Panc1 (cell line): ENCODE results near the gene PRSS48. TPM values are rescaled to one million over a fixed set of nuclear protein-coding genes. Genes with fewer than 3 reads are reported as not detected.
"Not testable (repeated sequence)": the region's sequence is repeated elsewhere in the genome, so short reads cannot be mapped to it uniquely, and the experiment has no call there.

Source experiments
- ATAC-seq: fragments of 200-7000 bp; cut with Tn5 transposase; 2 replicates; pipeline ENCODE4 v1.9.1; 2020; ENCODE audit warnings: mild to moderate bottlenecking, moderate library complexity
- BruUV-seq: library from RNA; stranded (reverse); fragments of 400-500 nt; replicated peaks from 2 replicates; lab custom pipeline; 2021; lab: Mats Ljungman, UMichigan
- CTCF ChIA-PET: fragments of 300-600 bp; sonication (Branson Sonifier 250); formaldehyde crosslinking; loops from one replicate; lab custom pipeline; 2022; ENCODE audit warnings: antibody characterized with exemption; lab: Charles Lee
- POLR2A ChIA-PET: fragments of 300-600 bp; sonication (Branson Sonifier 250); formaldehyde crosslinking; loops from one replicate; lab custom pipeline; 2022; ENCODE audit warnings: antibody characterized with exemption; lab: Charles Lee
- DNase-seq: peaks from one replicate; pipeline ENCODE4 v3.0.0-alpha.2; 2010; ENCODE audit warnings: low read depth, low spot score
- H3K27ac ChIP-seq: 2 replicates; pipeline ENCODE4 v1.5.1; 2011; ENCODE audit warnings: mild to moderate bottlenecking, low read length, inconsistent platforms
- H3K27me3 ChIP-seq: fragments of 200-500 bp; sonication (Bioruptor generic); 2 replicates; pipeline ENCODE4 v1.6.0; 2014; ENCODE audit warnings: low read length, inconsistent platforms; ENCODE audit not compliant: control insufficient read depth, insufficient read depth
- H3K36me3 ChIP-seq: fragments of 200-500 bp; sonication (Bioruptor generic); 2 replicates; pipeline ENCODE4 v1.5.1; 2014; ENCODE audit warnings: inconsistent platforms, mild to moderate bottlenecking, low read length, moderate library complexity; ENCODE audit not compliant: control insufficient read depth, insufficient read depth
- H3K4me1 ChIP-seq: 2 replicates; pipeline ENCODE4 v1.5.1; 2011; ENCODE audit warnings: inconsistent platforms, mild to moderate bottlenecking, low read length, moderate library complexity; ENCODE audit not compliant: control insufficient read depth, insufficient read depth
- H3K4me3 ChIP-seq, 2 experiments: 2 replicates each; pipeline ENCODE4 v1.5.1; 2011 to 2012; ENCODE audit warnings: low read depth in 2 of 2, low read length in 2 of 2, mild to moderate bottlenecking in 2 of 2, inconsistent platforms in 1 of 2, moderate library complexity in 1 of 2
- H3K9me3 ChIP-seq: fragments of 200-500 bp; sonication (Bioruptor generic); 2 replicates; pipeline ENCODE4 v1.5.1; 2014; ENCODE audit warnings: low read depth, mild to moderate bottlenecking, inconsistent platforms, low read length, moderate library complexity; ENCODE audit not compliant: control insufficient read depth, insufficient read depth
- POLR2AphosphoS5 ChIP-seq: IDR thresholded peaks from 2 replicates; pipeline ENCODE4 v1.6.1; 2012; ENCODE audit warnings: mild to moderate bottlenecking, low read depth, low read length, moderate library complexity
- SIN3A ChIP-seq: IDR thresholded peaks from 2 replicates; pipeline ENCODE4 v1.6.1; 2012; ENCODE audit warnings: low read depth, mild to moderate bottlenecking, low read length, moderate library complexity, borderline replicate concordance; ENCODE audit not compliant: insufficient read depth
- TCF7L2 ChIP-seq: IDR thresholded peaks from 2 replicates; pipeline ENCODE4 v1.6.1; 2011; ENCODE audit warnings: mild to moderate bottlenecking, low read depth, low read length, inconsistent platforms
- in situ Hi-C: cut with HindIII; loops from 2 replicates; pipeline ENCODE4 v1.10.0; 2016; ENCODE audit warnings: low sequenced_read_pairs, low pct_unique_long_range_greater_than_20kb
- intact Hi-C: fragments of 100-400 bp; cut with micrococcal nuclease; formaldehyde crosslinking; loops from one replicate; pipeline ENCODE4 v1.10.0; 2022; ENCODE audit not compliant: unreplicated experiment
- total RNA-seq: library from RNA; stranded (reverse); gene quantifications from one replicate; pipeline ENCODE4 v1.2.1, GENCODE V29; 2021; ENCODE audit not compliant: unreplicated experiment
- TF ChIP-seq, protein P1 (sequence below): fragments of 450-650 bp; IDR thresholded peaks from 2 replicates; pipeline ENCODE4 v1.5.1; 2017; ENCODE audit warnings: mild to moderate bottlenecking
- TF ChIP-seq, protein P2 (sequence below), 2 experiments: IDR thresholded peaks; 2 replicates each; pipeline ENCODE4 v1.6.1; 2011 to 2012; ENCODE audit warnings: low read depth in 2 of 2, control low read depth in 1 of 2, low read length in 1 of 2, mild to moderate bottlenecking in 1 of 2, moderate library complexity in 1 of 2; ENCODE audit not compliant: insufficient read depth in 1 of 2

PRSS48 gene
- total RNA-seq, 1 experiment from 2014 or later, result not detected

DNA sequence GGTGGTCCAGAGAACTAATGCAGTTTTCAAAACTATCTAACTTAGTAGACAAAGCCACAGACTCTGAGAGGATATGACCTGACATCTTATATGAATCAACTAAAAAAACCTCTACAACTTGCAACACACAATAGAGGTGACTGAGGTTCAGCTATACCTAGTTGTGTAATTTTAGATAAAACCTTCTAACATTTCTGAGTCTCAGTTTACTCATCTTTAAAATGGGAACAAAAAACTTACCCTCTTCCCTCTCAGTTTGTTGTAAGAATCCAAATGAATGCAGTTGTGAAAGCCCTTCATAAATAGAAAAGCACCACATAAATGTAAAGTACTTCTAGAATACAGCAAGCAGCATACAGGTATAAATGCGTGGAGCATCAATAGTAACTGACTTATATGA lies 42.5 kb downstream of the PRSS48 start:
- ChIA-PET POLR2A (no interaction called here), CTCF (no interaction called here)
- TF ChIP-seq SIN3A (no peak), TCF7L2 (no peak), POLR2AphosphoS5 (no peak)
- TF ChIP-seq, protein P1, sequence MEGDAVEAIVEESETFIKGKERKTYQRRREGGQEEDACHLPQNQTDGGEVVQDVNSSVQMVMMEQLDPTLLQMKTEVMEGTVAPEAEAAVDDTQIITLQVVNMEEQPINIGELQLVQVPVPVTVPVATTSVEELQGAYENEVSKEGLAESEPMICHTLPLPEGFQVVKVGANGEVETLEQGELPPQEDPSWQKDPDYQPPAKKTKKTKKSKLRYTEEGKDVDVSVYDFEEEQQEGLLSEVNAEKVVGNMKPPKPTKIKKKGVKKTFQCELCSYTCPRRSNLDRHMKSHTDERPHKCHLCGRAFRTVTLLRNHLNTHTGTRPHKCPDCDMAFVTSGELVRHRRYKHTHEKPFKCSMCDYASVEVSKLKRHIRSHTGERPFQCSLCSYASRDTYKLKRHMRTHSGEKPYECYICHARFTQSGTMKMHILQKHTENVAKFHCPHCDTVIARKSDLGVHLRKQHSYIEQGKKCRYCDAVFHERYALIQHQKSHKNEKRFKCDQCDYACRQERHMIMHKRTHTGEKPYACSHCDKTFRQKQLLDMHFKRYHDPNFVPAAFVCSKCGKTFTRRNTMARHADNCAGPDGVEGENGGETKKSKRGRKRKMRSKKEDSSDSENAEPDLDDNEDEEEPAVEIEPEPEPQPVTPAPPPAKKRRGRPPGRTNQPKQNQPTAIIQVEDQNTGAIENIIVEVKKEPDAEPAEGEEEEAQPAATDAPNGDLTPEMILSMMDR, result no peak
- TF ChIP-seq, protein P2, sequence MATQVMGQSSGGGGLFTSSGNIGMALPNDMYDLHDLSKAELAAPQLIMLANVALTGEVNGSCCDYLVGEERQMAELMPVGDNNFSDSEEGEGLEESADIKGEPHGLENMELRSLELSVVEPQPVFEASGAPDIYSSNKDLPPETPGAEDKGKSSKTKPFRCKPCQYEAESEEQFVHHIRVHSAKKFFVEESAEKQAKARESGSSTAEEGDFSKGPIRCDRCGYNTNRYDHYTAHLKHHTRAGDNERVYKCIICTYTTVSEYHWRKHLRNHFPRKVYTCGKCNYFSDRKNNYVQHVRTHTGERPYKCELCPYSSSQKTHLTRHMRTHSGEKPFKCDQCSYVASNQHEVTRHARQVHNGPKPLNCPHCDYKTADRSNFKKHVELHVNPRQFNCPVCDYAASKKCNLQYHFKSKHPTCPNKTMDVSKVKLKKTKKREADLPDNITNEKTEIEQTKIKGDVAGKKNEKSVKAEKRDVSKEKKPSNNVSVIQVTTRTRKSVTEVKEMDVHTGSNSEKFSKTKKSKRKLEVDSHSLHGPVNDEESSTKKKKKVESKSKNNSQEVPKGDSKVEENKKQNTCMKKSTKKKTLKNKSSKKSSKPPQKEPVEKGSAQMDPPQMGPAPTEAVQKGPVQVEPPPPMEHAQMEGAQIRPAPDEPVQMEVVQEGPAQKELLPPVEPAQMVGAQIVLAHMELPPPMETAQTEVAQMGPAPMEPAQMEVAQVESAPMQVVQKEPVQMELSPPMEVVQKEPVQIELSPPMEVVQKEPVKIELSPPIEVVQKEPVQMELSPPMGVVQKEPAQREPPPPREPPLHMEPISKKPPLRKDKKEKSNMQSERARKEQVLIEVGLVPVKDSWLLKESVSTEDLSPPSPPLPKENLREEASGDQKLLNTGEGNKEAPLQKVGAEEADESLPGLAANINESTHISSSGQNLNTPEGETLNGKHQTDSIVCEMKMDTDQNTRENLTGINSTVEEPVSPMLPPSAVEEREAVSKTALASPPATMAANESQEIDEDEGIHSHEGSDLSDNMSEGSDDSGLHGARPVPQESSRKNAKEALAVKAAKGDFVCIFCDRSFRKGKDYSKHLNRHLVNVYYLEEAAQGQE (IDR thresholded peaks at IDR 0.05; ENCODE audit: insufficient read depth in 1 of 2, low read depth in 2 of 2, low read length in 1 of 2), result no peak
- intact Hi-C loops, result no loop called here
- ATAC-seq (no peak), DNase-seq (no peak)
- H3K36me3 ChIP-seq, result no peaks in the 10 kb centered on the region
- H3K4me3 ChIP-seq, result no peak overlapping the region
- H3K9me3 ChIP-seq, result no peaks in the 10 kb centered on the region
- no TSS peak for BruUV-seq
- no peak overlapping the region for H3K27ac ChIP-seq
- no peaks in the 10 kb centered on the region for H3K27me3 ChIP-seq
- H3K4me1 ChIP-seq, result peaks cover 25% of the 10 kb centered on the region
- in situ Hi-C loops, result no loop called here

DNA sequence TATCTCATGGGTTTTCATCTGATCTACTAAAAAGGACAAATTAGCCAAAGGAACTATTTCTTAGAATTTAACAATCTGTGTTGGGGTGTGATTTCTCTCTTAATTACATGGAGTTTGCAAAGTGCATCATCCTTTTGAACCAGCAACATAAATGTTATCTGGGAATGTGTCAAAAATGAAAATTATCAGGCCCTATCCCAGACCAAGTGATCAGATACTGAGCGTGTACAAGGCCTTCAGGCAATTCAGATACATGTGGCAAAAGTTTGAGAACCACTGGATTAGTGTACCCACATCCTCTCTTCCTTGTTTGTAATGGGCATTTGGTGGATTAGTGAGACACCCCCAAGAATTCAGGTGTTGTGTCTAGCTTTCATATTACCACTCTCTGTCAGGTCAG lies 44.6 kb downstream of the PRSS48 start:
- TSS peak; percentile 18 for BruUV-seq
- ATAC-seq, result no peak
- Histone ChIP-seq H3K4me1 (peaks cover 19% of the 10 kb centered on the region), H3K4me3 (no peak overlapping the region), H3K27me3 (no peaks in the 10 kb centered on the region), H3K9me3 (no peaks in the 10 kb centered on the region), H3K36me3 (no peaks in the 10 kb centered on the region; the same call in 1 of the 2 replicates), H3K27ac (no peak overlapping the region)
- no peak for DNase-seq
- POLR2A ChIA-PET, result no interaction called here
- CTCF ChIA-PET, result interaction anchor here (0.6 kb wide), 1 partner anchor 317 kb away, joined by 3 read pairs; no protein-coding TSS in a partner anchor
- intact Hi-C loops, result no loop called here
- in situ Hi-C loops, result no loop called here
- TF ChIP-seq SIN3A (no peak), POLR2AphosphoS5 (no peak), TCF7L2 (no peak)
- TF ChIP-seq, protein P2 (IDR thresholded peaks at IDR 0.05; ENCODE audit: insufficient read depth in 1 of 2, low read depth in 2 of 2, low read length in 1 of 2), result no peak
- TF ChIP-seq, protein P1, result no peak

DNA sequence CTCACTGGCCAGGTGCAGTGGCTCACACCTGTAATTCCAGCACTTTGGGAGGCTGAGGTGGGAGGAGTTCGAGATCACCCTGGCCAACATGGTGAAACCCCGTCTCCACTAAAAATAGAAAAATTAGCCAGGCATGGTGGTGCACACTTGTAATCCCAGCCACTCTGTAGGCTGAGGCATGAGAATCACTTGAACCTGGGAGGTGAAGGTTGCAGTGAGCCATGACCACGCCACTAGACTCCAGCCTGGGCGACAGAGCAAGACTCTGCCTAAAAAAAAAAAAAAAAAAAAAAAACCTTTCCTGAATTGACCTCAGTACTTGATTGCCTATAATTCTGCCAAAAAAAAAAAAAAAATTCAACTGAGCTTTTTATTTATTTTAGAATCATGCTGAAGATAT lies 45.2 kb downstream of the PRSS48 start:
- DNase-seq, H3K36me3 ChIP-seq, H3K9me3 ChIP-seq, intact Hi-C loops, BruUV-seq, H3K27ac ChIP-seq, in situ Hi-C loops, POLR2A ChIA-PET, H3K27me3 ChIP-seq, ATAC-seq, H3K4me3 ChIP-seq, CTCF ChIA-PET: not testable (repeated sequence)
- peaks cover 19% of the 10 kb centered on the region for H3K4me1 ChIP-seq
